ENCODE results near the gene RAB11FIP4. TPM values are rescaled to one million over a fixed set of nuclear protein-coding genes. Genes with fewer than 3 reads are reported as not detected.
"Not testable (repeated sequence)": the region's sequence is repeated elsewhere in the genome, so short reads cannot be mapped to it uniquely, and the experiment has no call there.

RAB11FIP4 gene
- total RNA-seq: 1 to 10 TPM in 1 of 2 donors, under 1 TPM in 1; 0.68 to 3.7 TPM

DNA sequence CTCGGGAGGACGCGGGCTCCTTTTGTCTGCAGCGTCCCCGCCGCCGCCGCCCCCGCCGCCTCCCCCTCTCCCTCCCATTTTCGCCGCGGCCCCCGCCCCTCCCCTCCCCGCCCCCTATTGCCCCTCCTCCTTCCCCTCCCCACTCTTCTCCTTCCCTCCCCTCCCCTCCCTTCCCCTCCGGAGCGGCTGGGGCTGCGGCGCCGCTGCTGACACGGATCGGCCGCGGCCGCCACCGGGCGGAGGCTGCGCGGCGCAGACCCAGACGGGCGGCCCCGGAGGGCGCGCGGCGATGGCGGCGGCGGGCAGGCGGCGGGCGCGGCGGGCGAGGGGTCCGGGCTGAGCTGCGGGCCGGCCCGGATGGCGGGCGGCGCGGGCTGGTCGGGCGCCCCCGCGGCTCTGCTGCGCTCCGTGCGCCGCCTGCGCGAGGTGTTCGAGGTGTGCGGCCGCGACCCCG lies at the start of gene RAB11FIP4:
Gene RAB11FIP4, plus strand, starts transcription at position 180 of the 454 bp plus-strand sequence. Its CDS starts 178 bp downstream, at position 358.
- peaks cover 13% of the 10 kb centered on the region for H3K27me3 ChIP-seq (replicated peaks; ENCODE audit: insufficient read depth)
- DNase-seq (ENCODE audit: low spot score): no peak
- no peaks in the 10 kb centered on the region for H3K36me3 ChIP-seq
- TF ChIP-seq CTCF (IDR thresholded peaks at IDR 0.05): no peak
- no peak for ATAC-seq (ENCODE audit: insufficient number of reproducible peaks, low FRiP score, low read depth)
- H3K27ac ChIP-seq: no peak within 1 kb of the TSS
- peaks cover 8 to 11% of the 10 kb centered on the region in 2 donors for H3K4me1 ChIP-seq (ENCODE audit: control insufficient read depth in 1 of 2, low read depth in 2 of 2)
- H3K4me3 ChIP-seq: peak within 1 kb of the TSS; percentile 66
- no peaks in the 10 kb centered on the region for H3K9me3 ChIP-seq

DNA sequence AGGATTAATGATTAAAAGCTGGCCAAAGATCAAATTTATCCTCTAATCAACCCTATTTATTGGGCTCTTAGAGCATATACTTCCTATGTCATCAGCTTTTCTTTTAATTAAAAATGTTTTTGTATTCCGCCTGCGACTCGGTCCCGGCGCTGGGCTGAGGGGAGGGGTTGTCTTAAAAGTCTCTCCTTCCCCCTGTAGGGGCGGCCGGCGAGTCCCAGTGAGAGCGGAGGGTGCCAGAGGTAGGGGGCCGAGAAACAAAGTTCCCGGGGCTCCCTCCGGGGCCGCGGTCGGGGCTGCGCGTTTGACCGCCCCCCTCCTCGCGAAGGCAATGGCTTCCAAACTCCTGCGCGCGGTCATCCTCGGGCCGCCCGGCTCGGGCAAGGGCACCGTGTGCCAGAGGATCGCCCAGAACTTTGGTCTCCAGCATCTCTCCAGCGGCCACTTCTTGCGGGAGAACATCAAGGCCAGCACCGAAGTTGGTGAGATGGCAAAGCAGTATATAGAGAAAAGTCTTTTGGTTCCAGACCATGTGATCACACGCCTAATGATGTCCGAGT lies 46.2 kb upstream of the RAB11FIP4 start:
- not testable (repeated sequence) for H3K9me3 ChIP-seq; DNase-seq (ENCODE audit: low spot score); ATAC-seq (ENCODE audit: insufficient number of reproducible peaks, low FRiP score, low read depth); H3K27ac ChIP-seq; H3K4me1 ChIP-seq (ENCODE audit: control insufficient read depth in 1 of 2, low read depth in 2 of 2); H3K27me3 ChIP-seq (replicated peaks; ENCODE audit: insufficient read depth); H3K4me3 ChIP-seq
- H3K36me3 ChIP-seq: peaks cover 12% of the 10 kb centered on the region

- Histone ChIP-seq H3K4me3 (no peak overlapping the region), H3K9me3 (no peaks in the 10 kb centered on the region), H3K4me1 (ENCODE audit: control insufficient read depth in 1 of 2, low read depth in 2 of 2) (no peaks in the 10 kb centered on the region), H3K36me3 (peaks cover 26% of the 10 kb centered on the region), H3K27ac (no peak overlapping the region), H3K27me3 (replicated peaks; ENCODE audit: insufficient read depth) (no peaks in the 10 kb centered on the region)
- ATAC-seq (ENCODE audit: insufficient number of reproducible peaks, low FRiP score, low read depth) (no peak), DNase-seq (ENCODE audit: low spot score) (no peak)
- no peak for TF ChIP-seq CTCF (IDR thresholded peaks at IDR 0.05)
Observed at GRCh38 chr17:31349454-31349853, 42.0 kb upstream of the RAB11FIP4 start.

- no peaks in the 10 kb centered on the region for H3K27me3 ChIP-seq (replicated peaks; ENCODE audit: insufficient read depth)
- ATAC-seq (ENCODE audit: insufficient number of reproducible peaks, low FRiP score, low read depth) (no peak), DNase-seq (ENCODE audit: low spot score) (no peak)
- H3K9me3 ChIP-seq: no peaks in the 10 kb centered on the region
- peaks cover 31% of the 10 kb centered on the region for H3K36me3 ChIP-seq
- no peak overlapping the region for H3K27ac ChIP-seq
- no peak for TF ChIP-seq CTCF (IDR thresholded peaks at IDR 0.05)
- no peak overlapping the region for H3K4me3 ChIP-seq
- H3K4me1 ChIP-seq (ENCODE audit: control insufficient read depth in 1 of 2, low read depth in 2 of 2): no peaks in the 10 kb centered on the region
Observed at GRCh38 chr17:31355935-31356334, 35.5 kb upstream of the RAB11FIP4 start.

- no peak for ATAC-seq (ENCODE audit: insufficient number of reproducible peaks, low FRiP score, low read depth)
- no peak for TF ChIP-seq CTCF (IDR thresholded peaks at IDR 0.05)
- Histone ChIP-seq H3K9me3 (no peaks in the 10 kb centered on the region), H3K4me3 (no peak overlapping the region), H3K27me3 (replicated peaks; ENCODE audit: insufficient read depth) (no peaks in the 10 kb centered on the region), H3K27ac (no peak overlapping the region), H3K4me1 (ENCODE audit: control insufficient read depth in 1 of 2, low read depth in 2 of 2) (no peaks in the 10 kb centered on the region), H3K36me3 (peaks cover 24% of the 10 kb centered on the region)
- no peak for DNase-seq (ENCODE audit: low spot score)
Observed at GRCh38 chr17:31357091-31357490, 34.4 kb upstream of the RAB11FIP4 start.
